ENCODE data around the gene ATP1B1.

The ATP1B1 gene

GRCh38 chr1:169087876-169088275 is 18.6 kb upstream of the ATP1B1 start:
- no peak for DNase-seq
- Mint-ChIP-seq H3K4me3 (no peak overlapping the region), H3K27me3 (peaks cover 2% of the 10 kb centered on the region), H3K27ac (no peak overlapping the region), H3K36me3 (ENCODE audit: low read depth) (no peaks in the 10 kb centered on the region), H3K4me1 (peaks cover 3% of the 10 kb centered on the region), H3K9me3 (no peaks in the 10 kb centered on the region)
- no peak for ATAC-seq

GRCh38 chr1:169089776-169090175 is 16.7 kb upstream of the ATP1B1 start:
- DNase-seq: no peak
- Mint-ChIP-seq H3K27ac (no peak overlapping the region), H3K4me1 (peaks cover 3% of the 10 kb centered on the region), H3K36me3 (ENCODE audit: low read depth) (no peaks in the 10 kb centered on the region), H3K9me3 (no peaks in the 10 kb centered on the region), H3K4me3 (no peak overlapping the region), H3K27me3 (peaks cover 4% of the 10 kb centered on the region)
- ATAC-seq: no peak

- Mint-ChIP-seq H3K4me1 (peaks cover 3% of the 10 kb centered on the region), H3K4me3 (no peak overlapping the region), H3K36me3 (ENCODE audit: low read depth) (no peaks in the 10 kb centered on the region), H3K27ac (no peak overlapping the region), H3K27me3 (peaks cover 4% of the 10 kb centered on the region), H3K9me3 (no peaks in the 10 kb centered on the region)
- no peak for DNase-seq
- no peak for ATAC-seq
These were observed 16.1 kb upstream of the ATP1B1 start for GRCh38 chr1:169090308-169090899.

- no peaks in the 10 kb centered on the region for H3K9me3 Mint-ChIP-seq
- no peak overlapping the region for H3K4me3 Mint-ChIP-seq
- no peaks in the 10 kb centered on the region for H3K36me3 Mint-ChIP-seq (ENCODE audit: low read depth)
- peaks cover 3% of the 10 kb centered on the region for H3K4me1 Mint-ChIP-seq
- DNase-seq (no peak), ATAC-seq (peak; percentile 55)
- no peak overlapping the region for H3K27ac Mint-ChIP-seq
- H3K27me3 Mint-ChIP-seq: peaks cover 4% of the 10 kb centered on the region
These were observed 15.6 kb upstream of the ATP1B1 start for GRCh38 chr1:169090900-169091311.

- peak; percentile 11 for ATAC-seq
- Mint-ChIP-seq H3K9me3 (no peaks in the 10 kb centered on the region), H3K4me1 (peaks cover 3% of the 10 kb centered on the region), H3K36me3 (ENCODE audit: low read depth) (no peaks in the 10 kb centered on the region), H3K27ac (no peak overlapping the region), H3K4me3 (no peak overlapping the region), H3K27me3 (peaks cover 4% of the 10 kb centered on the region)
- no peak for DNase-seq
These were observed 15.0 kb upstream of the ATP1B1 start for GRCh38 chr1:169091480-169091941.

- DNase-seq (no peak), ATAC-seq (no peak)
- Mint-ChIP-seq H3K9me3 (peaks cover 7% of the 10 kb centered on the region), H3K27ac (no peak overlapping the region), H3K27me3 (peaks cover 4% of the 10 kb centered on the region), H3K36me3 (ENCODE audit: low read depth) (no peaks in the 10 kb centered on the region), H3K4me3 (no peak overlapping the region), H3K4me1 (peaks cover 3% of the 10 kb centered on the region)
These were observed 14.1 kb upstream of the ATP1B1 start for GRCh38 chr1:169092399-169092798.

- DNase-seq: no peak
- Mint-ChIP-seq H3K4me1 (peaks cover 3% of the 10 kb centered on the region), H3K4me3 (no peak overlapping the region), H3K36me3 (ENCODE audit: low read depth) (no peaks in the 10 kb centered on the region), H3K27me3 (peaks cover 4% of the 10 kb centered on the region), H3K9me3 (peaks cover 7% of the 10 kb centered on the region), H3K27ac (no peak overlapping the region)
- ATAC-seq: no peak
These were observed 11.5 kb upstream of the ATP1B1 start for GRCh38 chr1:169094897-169095569.

- ATAC-seq (no peak), DNase-seq (no peak)
- H3K36me3 Mint-ChIP-seq (ENCODE audit: low read depth): no peaks in the 10 kb centered on the region
- peaks cover 4% of the 10 kb centered on the region for H3K27me3 Mint-ChIP-seq
- no peaks in the 10 kb centered on the region for H3K4me1 Mint-ChIP-seq
- H3K9me3 Mint-ChIP-seq: peaks cover 7% of the 10 kb centered on the region
- H3K4me3 Mint-ChIP-seq: no peak overlapping the region
- H3K27ac Mint-ChIP-seq: no peak overlapping the region
These were observed 8.1 kb upstream of the ATP1B1 start for GRCh38 chr1:169098380-169098779.

GRCh38 chr1:169099561-169099960 is 6.9 kb upstream of the ATP1B1 start:
- Mint-ChIP-seq H3K27me3 (peaks cover 2% of the 10 kb centered on the region), H3K36me3 (ENCODE audit: low read depth) (no peaks in the 10 kb centered on the region), H3K4me3 (no peak overlapping the region), H3K9me3 (peaks cover 7% of the 10 kb centered on the region), H3K27ac (no peak overlapping the region), H3K4me1 (no peaks in the 10 kb centered on the region)
- ATAC-seq (no peak), DNase-seq (no peak)

GRCh38 chr1:169100208-169100607 is 6.3 kb upstream of the ATP1B1 start:
- ATAC-seq: no peak
- peaks cover 6% of the 10 kb centered on the region for H3K27me3 Mint-ChIP-seq
- peaks cover 7% of the 10 kb centered on the region for H3K9me3 Mint-ChIP-seq
- no peak overlapping the region for H3K4me3 Mint-ChIP-seq
- no peak for DNase-seq
- peaks cover 2% of the 10 kb centered on the region for H3K4me1 Mint-ChIP-seq
- no peak overlapping the region for H3K27ac Mint-ChIP-seq
- H3K36me3 Mint-ChIP-seq (ENCODE audit: low read depth): no peaks in the 10 kb centered on the region

- no peak for DNase-seq
These were observed 5.8 kb upstream of the ATP1B1 start for GRCh38 chr1:169100651-169101088.

GRCh38 chr1:169102567-169102966 is 3.9 kb upstream of the ATP1B1 start:
- ATAC-seq: no peak
- Mint-ChIP-seq H3K9me3 (no peaks in the 10 kb centered on the region), H3K4me3 (no peak overlapping the region), H3K4me1 (peaks cover 9% of the 10 kb centered on the region), H3K27me3 (peaks cover 13% of the 10 kb centered on the region), H3K27ac (no peak overlapping the region), H3K36me3 (ENCODE audit: low read depth) (no peaks in the 10 kb centered on the region)
- DNase-seq: no peak

More at GRCh38 chr1:169100651-169101088, 5.8 kb upstream of the ATP1B1 start:
- peaks cover 2% of the 10 kb centered on the region for H3K4me1 Mint-ChIP-seq
- peaks cover 7% of the 10 kb centered on the region for H3K9me3 Mint-ChIP-seq
- no peak for ATAC-seq
- H3K27me3 Mint-ChIP-seq: peaks cover 8% of the 10 kb centered on the region
- no peaks in the 10 kb centered on the region for H3K36me3 Mint-ChIP-seq (ENCODE audit: low read depth)
- no peak overlapping the region for H3K4me3 Mint-ChIP-seq
- H3K27ac Mint-ChIP-seq: no peak overlapping the region

GRCh38 chr1:169103002-169103401 is 3.5 kb upstream of the ATP1B1 start:
- no peak overlapping the region for H3K4me3 Mint-ChIP-seq
- peaks cover 14% of the 10 kb centered on the region for H3K4me1 Mint-ChIP-seq
- DNase-seq (no peak), ATAC-seq (no peak)
- H3K27me3 Mint-ChIP-seq: peaks cover 16% of the 10 kb centered on the region
- no peaks in the 10 kb centered on the region for H3K9me3 Mint-ChIP-seq
- no peaks in the 10 kb centered on the region for H3K36me3 Mint-ChIP-seq (ENCODE audit: low read depth)
- H3K27ac Mint-ChIP-seq: no peak overlapping the region

- DNase-seq (no peak), ATAC-seq (no peak)
- no peak overlapping the region for H3K27ac Mint-ChIP-seq
- H3K4me3 Mint-ChIP-seq: no peak overlapping the region
- peaks cover 17% of the 10 kb centered on the region for H3K27me3 Mint-ChIP-seq
- no peaks in the 10 kb centered on the region for H3K9me3 Mint-ChIP-seq
- peaks cover 18% of the 10 kb centered on the region for H3K4me1 Mint-ChIP-seq
- H3K36me3 Mint-ChIP-seq (ENCODE audit: low read depth): no peaks in the 10 kb centered on the region
These were observed 3.0 kb upstream of the ATP1B1 start for GRCh38 chr1:169103480-169103893.

GRCh38 chr1:169105087-169105433 is 1.4 kb upstream of the ATP1B1 start:
- Mint-ChIP-seq H3K4me3 (peak overlapping the region; percentile 50), H3K4me1 (peaks cover 34% of the 10 kb centered on the region), H3K27ac (no peak overlapping the region), H3K9me3 (no peaks in the 10 kb centered on the region), H3K27me3 (peaks cover 18% of the 10 kb centered on the region), H3K36me3 (ENCODE audit: low read depth) (no peaks in the 10 kb centered on the region)
- ATAC-seq (no peak), DNase-seq (no peak)

Data from activated naive CD8-positive, alpha-beta T cell treated with anti-CD3 and anti-CD28 coated beads, Interleukin-2, amount 50 U/mL, for 24 hours (primary cell).